Fibroblast of lung (primary cell): ENCODE data around the gene CDK6. TPM values are rescaled to one million over a fixed set of nuclear protein-coding genes. Genes with fewer than 3 reads are reported as not detected.

ENCODE experiments used
- DNase-seq, 2 donors: peaks; one replicate each; pipeline versions ENCODE4 v3.0.0 to v3.0.0-alpha.2; 2010; ENCODE audit warnings: low read depth in 2 of 2
- H2AFZ ChIP-seq: 2 replicates; pipeline ENCODE4 v1.5.1; 2012; ENCODE audit warnings: low read length, control low read depth, inconsistent platforms
- H3K27ac ChIP-seq: 2 replicates; pipeline ENCODE4 v1.5.1; 2011; ENCODE audit warnings: low read length, control low read depth; ENCODE audit not compliant: insufficient read depth
- H3K27me3 ChIP-seq: 2 replicates; pipeline ENCODE4 v1.5.1; 2011; ENCODE audit warnings: mild to moderate bottlenecking, low read length; ENCODE audit not compliant: control insufficient read depth, insufficient read depth
- H3K36me3 ChIP-seq: 2 replicates; pipeline ENCODE4 v1.5.1; 2011; ENCODE audit warnings: low read length; ENCODE audit not compliant: control insufficient read depth, insufficient read depth
- H3K4me1 ChIP-seq: 2 replicates; pipeline ENCODE4 v1.5.1; 2011; ENCODE audit warnings: low read length; ENCODE audit not compliant: control insufficient read depth, insufficient read depth; ENCODE audit errors: extremely low read depth
- H3K4me2 ChIP-seq: 2 replicates; pipeline ENCODE4 v1.5.1; 2011; ENCODE audit warnings: low read length, control low read depth; ENCODE audit not compliant: insufficient read depth; ENCODE audit errors: extremely low read depth
- H3K4me3 ChIP-seq, 4 experiments: fragments of 200-600 bp in 1 of 4; sonication (generic) in 1 of 4; replicated peaks in 1 of 4; 2 replicates each; pipeline ENCODE4 v1.5.1; 2011 to 2016; ENCODE audit warnings: low read length in 4 of 4, low read depth in 3 of 4, mild to moderate bottlenecking in 3 of 4, control low read depth in 2 of 4, inconsistent platforms in 1 of 4, mixed read lengths in 1 of 4; ENCODE audit not compliant: insufficient read depth in 1 of 4; ENCODE audit errors: control extremely low read depth in 1 of 4
- H3K79me2 ChIP-seq: 2 replicates; pipeline ENCODE4 v1.5.1; 2012; ENCODE audit warnings: mild to moderate bottlenecking, low read length, inconsistent platforms; ENCODE audit not compliant: control insufficient read depth, insufficient read depth
- H3K9ac ChIP-seq: 2 replicates; pipeline ENCODE4 v1.5.1; 2011; ENCODE audit warnings: mild to moderate bottlenecking, low read length, control low read depth; ENCODE audit not compliant: insufficient read depth
- H3K9me3 ChIP-seq: 2 replicates; pipeline ENCODE4 v1.5.1; 2012; ENCODE audit warnings: low read depth, low read length; ENCODE audit not compliant: control insufficient read depth, insufficient read depth
- H4K20me1 ChIP-seq: 2 replicates; pipeline ENCODE4 v1.5.1; 2011; ENCODE audit warnings: low read length; ENCODE audit not compliant: control insufficient read depth, insufficient read depth; ENCODE audit errors: extremely low read depth
- CTCF ChIP-seq, 2 donors: IDR thresholded peaks in 1 of 2; conservative IDR thresholded peaks in 1 of 2; 1 replicate in 1 of 2; 2 replicates in 1 of 2; pipeline ENCODE4 v1.5.1; 2011 to 2012; ENCODE audit warnings: low read length in 2 of 2, control low read depth in 1 of 2, inconsistent platforms in 1 of 2, low read depth in 1 of 2, mild to moderate bottlenecking in 1 of 2
- EZH2 ChIP-seq: IDR thresholded peaks from 2 replicates; pipeline ENCODE4 v1.5.1; 2012; ENCODE audit warnings: low read length, control low read depth, mild to moderate bottlenecking; ENCODE audit errors: missing control alignments
- polyA plus RNA-seq, 2 donors: library from polyadenylated mRNA; depleted of rRNA in 1 of 2; stranded (reverse) in 1 of 2; unstranded in 1 of 2; fragments of >200 nt; gene quantifications; 2 replicates each; pipeline ENCODE4 v1.2.1, GENCODE V29; 2011 to 2012; ENCODE audit warnings: missing spikeins in 1 of 2
- total RNA-seq: library from RNA; depleted of rRNA; stranded (reverse); fragments of >200 nt; gene quantifications from 2 replicates; pipeline ENCODE4 v1.2.1, GENCODE V29; 2014

The CDK6 gene
- total and polyA plus RNA-seq, 2 donors (not counting 1 experiment from before 2014, with no cell fraction given): 17.8 to 19.2 TPM

DNA sequence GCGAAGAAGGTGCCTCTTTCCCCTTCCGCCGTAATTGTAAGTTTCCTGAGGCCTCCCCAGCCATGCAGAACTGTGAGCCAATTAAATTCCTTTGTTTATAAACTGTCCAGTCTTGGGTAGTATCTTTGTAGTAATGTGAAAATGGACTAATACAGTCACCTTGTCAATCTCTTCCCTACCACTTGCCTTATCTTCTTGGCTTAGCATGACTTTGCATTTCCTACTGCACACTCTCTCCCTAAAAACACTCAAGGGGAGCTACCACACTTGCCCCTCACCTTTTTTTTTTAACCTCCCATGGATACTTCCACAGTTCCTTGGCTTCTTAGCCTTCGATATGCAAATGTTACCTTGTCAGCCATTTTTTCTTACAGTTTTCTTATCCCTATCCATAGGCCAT is 7.4 kb upstream of the CDK6 start:
- Histone ChIP-seq H3K9ac (no peak overlapping the region), H3K9me3 (no peaks in the 10 kb centered on the region), H3K79me2 (no peaks in the 10 kb centered on the region), H3K27me3 (peaks cover 4% of the 10 kb centered on the region), H3K4me2 (no peak overlapping the region), H3K4me1 (no peaks in the 10 kb centered on the region), H2AFZ (no peak overlapping the region), H3K27ac (no peak overlapping the region), H3K36me3 (no peaks in the 10 kb centered on the region), H4K20me1 (no peaks in the 10 kb centered on the region), H3K4me3 (no peak overlapping the region)
- no peak for DNase-seq
- TF ChIP-seq EZH2 (no peak), CTCF (conservative IDR thresholded peaks at IDR 0.05 in 1 of 2, IDR thresholded peaks at IDR 0.05 in 1 of 2; ENCODE audit: low read depth in 1 of 2, low read length in 2 of 2) (no peak)

GRCh38 chr7:92843034-92843760 is 6.8 kb upstream of the CDK6 start:
- Histone ChIP-seq H2AFZ (no peak overlapping the region), H3K9ac (no peak overlapping the region), H3K9me3 (no peaks in the 10 kb centered on the region), H3K4me2 (no peak overlapping the region), H3K4me1 (no peaks in the 10 kb centered on the region), H3K4me3 (no peak overlapping the region), H3K27me3 (peaks cover 4% of the 10 kb centered on the region), H3K79me2 (no peaks in the 10 kb centered on the region), H4K20me1 (no peaks in the 10 kb centered on the region), H3K27ac (no peak overlapping the region), H3K36me3 (no peaks in the 10 kb centered on the region)
- peak in 1 of 2 donors; percentile 91 for DNase-seq
- no peak for TF ChIP-seq CTCF (conservative IDR thresholded peaks at IDR 0.05 in 1 of 2, IDR thresholded peaks at IDR 0.05 in 1 of 2; ENCODE audit: low read depth in 1 of 2, low read length in 2 of 2)
- TF ChIP-seq EZH2: no peak

DNA sequence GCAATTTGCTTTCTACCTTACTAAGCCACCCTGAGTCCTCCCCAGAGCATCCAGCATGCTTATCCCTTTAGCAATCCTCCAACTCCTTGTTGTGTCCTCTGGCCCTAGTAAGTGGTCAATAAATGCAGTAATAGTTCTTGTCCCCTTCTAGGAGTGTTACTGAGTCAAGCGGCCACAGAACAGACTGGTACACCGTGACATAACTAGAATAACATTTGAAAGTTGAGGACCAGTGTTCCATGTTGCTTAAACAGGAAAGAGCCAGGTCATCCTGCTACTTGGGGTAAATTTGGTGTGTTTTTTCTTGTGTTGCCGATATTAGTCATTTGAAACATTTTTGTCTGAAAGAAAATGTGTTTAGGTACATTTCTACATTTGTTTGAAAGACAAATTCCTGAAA is 4.8 kb upstream of the CDK6 start:
- peaks cover 2% of the 10 kb centered on the region for H3K27me3 ChIP-seq
- no peaks in the 10 kb centered on the region for H3K36me3 ChIP-seq
- H3K79me2 ChIP-seq: no peaks in the 10 kb centered on the region
- H3K9me3 ChIP-seq: no peaks in the 10 kb centered on the region
- H3K4me2 ChIP-seq: no peak overlapping the region
- H3K4me3 ChIP-seq: no peak overlapping the region
- no peaks in the 10 kb centered on the region for H3K4me1 ChIP-seq
- H3K9ac ChIP-seq: no peak overlapping the region
- peak in 1 of 2 donors; percentile 41 for DNase-seq
- H2AFZ ChIP-seq: no peak overlapping the region
- H3K27ac ChIP-seq: no peak overlapping the region
- TF ChIP-seq CTCF (conservative IDR thresholded peaks at IDR 0.05 in 1 of 2, IDR thresholded peaks at IDR 0.05 in 1 of 2; ENCODE audit: low read depth in 1 of 2, low read length in 2 of 2) (no peak), EZH2 (no peak)
- H4K20me1 ChIP-seq: no peaks in the 10 kb centered on the region
